ENCODE results near the gene PRKAG2. TPM values are rescaled to one million over a fixed set of nuclear protein-coding genes. Genes with fewer than 3 reads are reported as not detected.

PRKAG2 gene
- total and polyA plus RNA-seq, 2 experiments from 2014 or later, result 9.1 to 14.9 TPM

DNA sequence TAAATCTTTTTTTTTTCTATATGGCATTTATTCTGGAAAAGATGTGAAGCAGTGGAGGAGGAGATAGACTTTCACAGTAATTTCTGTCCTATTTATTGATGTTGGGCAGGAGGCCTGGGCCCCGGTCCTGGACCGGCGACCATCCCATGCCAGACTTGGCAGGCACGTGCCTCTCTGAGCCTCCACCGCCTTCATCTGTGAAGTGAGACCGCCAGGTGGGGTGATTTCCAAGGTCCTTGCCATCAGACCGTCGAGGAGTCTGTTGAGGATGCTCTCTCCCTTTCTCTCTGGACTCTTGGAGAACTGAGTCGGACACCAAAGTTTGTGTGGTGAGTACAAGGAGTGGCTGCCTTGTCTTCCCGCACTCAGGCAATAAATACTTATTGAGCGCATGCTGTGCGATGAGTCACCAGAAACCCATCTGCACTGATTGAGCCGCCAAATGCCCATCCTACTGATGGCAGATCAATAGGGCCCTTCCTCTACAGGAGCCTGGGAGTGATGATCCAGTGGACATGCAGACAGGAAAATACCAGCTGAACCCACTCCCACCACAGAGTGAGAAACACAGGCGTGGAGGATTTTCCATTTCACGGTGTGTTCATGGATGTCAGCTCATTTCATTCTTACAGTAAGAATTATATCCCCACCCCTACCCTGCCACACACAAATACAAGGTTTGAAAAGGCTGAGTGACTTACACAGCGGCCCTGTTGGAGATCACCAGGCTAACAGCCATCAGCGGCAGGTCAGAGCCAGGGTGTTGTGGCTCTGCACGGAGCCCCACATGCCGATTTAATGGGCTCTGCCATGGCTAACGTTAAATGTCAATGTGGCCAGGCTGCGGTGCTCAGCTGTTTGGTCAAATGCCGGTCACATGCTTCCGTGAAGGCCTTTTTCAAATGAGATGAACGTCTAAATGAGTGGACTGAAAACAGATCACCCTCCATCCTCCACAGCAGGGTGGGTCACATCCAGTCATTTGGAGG lies 11.5 kb upstream of the PRKAG2 start:
- Mint-ChIP-seq H3K36me3 (ENCODE audit: low read depth) (no peaks in the 10 kb centered on the region), H3K4me1 (peaks cover 14% of the 10 kb centered on the region), H3K27ac (no peak overlapping the region), H3K27me3 (ENCODE audit: insufficient read depth, low read depth, poor library complexity) (peaks cover 6% of the 10 kb centered on the region), H3K9me3 (no peaks in the 10 kb centered on the region), H3K4me3 (no peak overlapping the region)
- no peaks in the 10 kb centered on the region for H3K79me2 ChIP-seq (replicated peaks; ENCODE audit: insufficient read depth)
- TF ChIP-seq ZNF331 (CRISPR knock-in tag; IDR thresholded peaks at IDR 0.05; ENCODE audit: low read depth), result no peak
- peak in 1 of 2 experiments; percentile 48; a peak in 3 of 4 replicates for TF ChIP-seq CTCF (conservative IDR thresholded peaks at IDR 0.05; ENCODE audit: low read depth in 2 of 2)
- no peak for TF ChIP-seq EZH2phosphoT487 (IDR thresholded peaks at IDR 0.05; ENCODE audit: unreplicated experiment)
- TF ChIP-seq JUNB (IDR thresholded peaks at IDR 0.05; ENCODE audit: unreplicated experiment), result no peak
- TF ChIP-seq STAT1 (IDR thresholded peaks at IDR 0.05; ENCODE audit: unreplicated experiment), result no peak
- TF ChIP-seq, protein P1, sequence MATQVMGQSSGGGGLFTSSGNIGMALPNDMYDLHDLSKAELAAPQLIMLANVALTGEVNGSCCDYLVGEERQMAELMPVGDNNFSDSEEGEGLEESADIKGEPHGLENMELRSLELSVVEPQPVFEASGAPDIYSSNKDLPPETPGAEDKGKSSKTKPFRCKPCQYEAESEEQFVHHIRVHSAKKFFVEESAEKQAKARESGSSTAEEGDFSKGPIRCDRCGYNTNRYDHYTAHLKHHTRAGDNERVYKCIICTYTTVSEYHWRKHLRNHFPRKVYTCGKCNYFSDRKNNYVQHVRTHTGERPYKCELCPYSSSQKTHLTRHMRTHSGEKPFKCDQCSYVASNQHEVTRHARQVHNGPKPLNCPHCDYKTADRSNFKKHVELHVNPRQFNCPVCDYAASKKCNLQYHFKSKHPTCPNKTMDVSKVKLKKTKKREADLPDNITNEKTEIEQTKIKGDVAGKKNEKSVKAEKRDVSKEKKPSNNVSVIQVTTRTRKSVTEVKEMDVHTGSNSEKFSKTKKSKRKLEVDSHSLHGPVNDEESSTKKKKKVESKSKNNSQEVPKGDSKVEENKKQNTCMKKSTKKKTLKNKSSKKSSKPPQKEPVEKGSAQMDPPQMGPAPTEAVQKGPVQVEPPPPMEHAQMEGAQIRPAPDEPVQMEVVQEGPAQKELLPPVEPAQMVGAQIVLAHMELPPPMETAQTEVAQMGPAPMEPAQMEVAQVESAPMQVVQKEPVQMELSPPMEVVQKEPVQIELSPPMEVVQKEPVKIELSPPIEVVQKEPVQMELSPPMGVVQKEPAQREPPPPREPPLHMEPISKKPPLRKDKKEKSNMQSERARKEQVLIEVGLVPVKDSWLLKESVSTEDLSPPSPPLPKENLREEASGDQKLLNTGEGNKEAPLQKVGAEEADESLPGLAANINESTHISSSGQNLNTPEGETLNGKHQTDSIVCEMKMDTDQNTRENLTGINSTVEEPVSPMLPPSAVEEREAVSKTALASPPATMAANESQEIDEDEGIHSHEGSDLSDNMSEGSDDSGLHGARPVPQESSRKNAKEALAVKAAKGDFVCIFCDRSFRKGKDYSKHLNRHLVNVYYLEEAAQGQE (IDR thresholded peaks at IDR 0.05; ENCODE audit: unreplicated experiment), result no peak
- no peak for TF ChIP-seq NANOG (IDR thresholded peaks at IDR 0.05; ENCODE audit: borderline replicate concordance)
- H3F3A ChIP-seq (replicated peaks; ENCODE audit: low read depth), result no peaks in the 10 kb centered on the region
- ATAC-seq (peak; percentile 59), DNase-seq (ENCODE audit: low spot score) (peak; percentile 49)
- H3K4me2 ChIP-seq, result no peak overlapping the region
- no peaks in the 10 kb centered on the region for H3K36me3 ChIP-seq (ENCODE audit: insufficient read depth)
- H3K27ac ChIP-seq (ENCODE audit: low read depth), result no peak overlapping the region
- no peaks in the 10 kb centered on the region for H3K27me3 ChIP-seq (ENCODE audit: insufficient read depth)
- H2AFZ ChIP-seq, result 0 out of 2 replicates have a peak overlapping the region, but pooled peaks have one; percentile 52
- no peak overlapping the region for H3K4me3 ChIP-seq
- peaks cover 5% of the 10 kb centered on the region; the same call in 1 of the 2 replicates for H3K9me2 ChIP-seq (ENCODE audit: insufficient read depth)
- no peaks in the 10 kb centered on the region for H4K20me1 ChIP-seq (replicated peaks; ENCODE audit: insufficient read depth)
- H3K4me1 ChIP-seq (ENCODE audit: insufficient read depth), result no peaks in the 10 kb centered on the region

- H3F3A ChIP-seq (replicated peaks; ENCODE audit: low read depth), result no peaks in the 10 kb centered on the region
- Mint-ChIP-seq H3K27ac (no peak overlapping the region), H3K4me3 (no peak overlapping the region), H3K27me3 (ENCODE audit: insufficient read depth, low read depth, poor library complexity) (no peaks in the 10 kb centered on the region), H3K36me3 (ENCODE audit: low read depth) (no peaks in the 10 kb centered on the region), H3K9me3 (no peaks in the 10 kb centered on the region), H3K4me1 (peaks cover 14% of the 10 kb centered on the region)
- H3K79me2 ChIP-seq (replicated peaks; ENCODE audit: insufficient read depth), result no peaks in the 10 kb centered on the region
- no peak overlapping the region for H2AFZ ChIP-seq
- DNase-seq (ENCODE audit: low spot score) (peak; percentile 37), ATAC-seq (peak; percentile 31; the same call in 2 of the 3 replicates)
- H4K20me1 ChIP-seq (replicated peaks; ENCODE audit: insufficient read depth), result no peaks in the 10 kb centered on the region
- H3K4me3 ChIP-seq, result no peak overlapping the region
- H3K4me1 ChIP-seq (ENCODE audit: insufficient read depth), result no peaks in the 10 kb centered on the region
- peaks cover 5% of the 10 kb centered on the region; the same call in 1 of the 2 replicates for H3K9me2 ChIP-seq (ENCODE audit: insufficient read depth)
- 0 out of 4 replicates have a peak, but pooled peaks of 1 of the 2 experiments have one; percentile 7 for TF ChIP-seq CTCF (conservative IDR thresholded peaks at IDR 0.05; ENCODE audit: low read depth in 2 of 2)
- TF ChIP-seq ZNF114 (CRISPR knock-in tag; IDR thresholded peaks at IDR 0.05), result no peak
- no peak overlapping the region for H3K27ac ChIP-seq (ENCODE audit: low read depth)
- H3K4me2 ChIP-seq, result no peak overlapping the region
- H3K27me3 ChIP-seq (ENCODE audit: insufficient read depth), result no peaks in the 10 kb centered on the region
- H3K36me3 ChIP-seq (ENCODE audit: insufficient read depth), result no peaks in the 10 kb centered on the region
These were observed 9.9 kb upstream of the PRKAG2 start for GRCh38 chr7:151886783-151887182.
